Activated T-cell treated with anti-CD3 and anti-CD28 coated beads for 48 hours (primary cell): ENCODE results near the gene PITPNC1.
"Not testable (repeated sequence)": the region's sequence is repeated elsewhere in the genome, so short reads cannot be mapped to it uniquely, and the experiment has no call there.

Source experiments
- DNase-seq: peaks from one replicate; pipeline ENCODE4 v3.0.0-alpha.2; 2020; ENCODE audit warnings: low read depth

The PITPNC1 gene

GRCh38 chr17:67401106-67401505, 24.0 kb downstream of the PITPNC1 start:
- DNase-seq: no peak

- no peak for DNase-seq
Measured at GRCh38 chr17:67401598-67402504, 24.8 kb downstream of the PITPNC1 start.

- DNase-seq: no peak
Measured at GRCh38 chr17:67403065-67403464, 26.0 kb downstream of the PITPNC1 start.

GRCh38 chr17:67403483-67403882, 26.4 kb downstream of the PITPNC1 start:
- DNase-seq: no peak

GRCh38 chr17:67408455-67408830, 31.4 kb downstream of the PITPNC1 start:
- DNase-seq: not testable (repeated sequence)

GRCh38 chr17:67411397-67411796, 34.3 kb downstream of the PITPNC1 start:
- DNase-seq: no peak

- no peak for DNase-seq
Measured at GRCh38 chr17:67412032-67412431, 35.0 kb downstream of the PITPNC1 start.

GRCh38 chr17:67412941-67413340, 35.9 kb downstream of the PITPNC1 start:
- no peak for DNase-seq

GRCh38 chr17:67413388-67413787, 36.3 kb downstream of the PITPNC1 start:
- DNase-seq: no peak

- DNase-seq: no peak
Measured at GRCh38 chr17:67414130-67414529, 37.0 kb downstream of the PITPNC1 start.

- DNase-seq: no peak
Measured at GRCh38 chr17:67414559-67414958, 37.5 kb downstream of the PITPNC1 start.

- DNase-seq: no peak
Measured at GRCh38 chr17:67415291-67415690, 38.2 kb downstream of the PITPNC1 start.

GRCh38 chr17:67417507-67417906, 40.4 kb downstream of the PITPNC1 start:
- DNase-seq: no peak

GRCh38 chr17:67420994-67421393, 43.9 kb downstream of the PITPNC1 start:
- DNase-seq: no peak

- DNase-seq: no peak
Measured at GRCh38 chr17:67421869-67422273, 44.8 kb downstream of the PITPNC1 start.

- DNase-seq: not testable (repeated sequence)
Measured at GRCh38 chr17:67422296-67422695, 45.2 kb downstream of the PITPNC1 start.

- no peak for DNase-seq
Measured at GRCh38 chr17:67422897-67423296, 45.8 kb downstream of the PITPNC1 start.

- DNase-seq: no peak
Measured at GRCh38 chr17:67425571-67426160, 48.6 kb downstream of the PITPNC1 start.

GRCh38 chr17:67427424-67427823, 50.3 kb downstream of the PITPNC1 start:
- no peak for DNase-seq

- not testable (repeated sequence) for DNase-seq
Measured at GRCh38 chr17:67430515-67430914, 53.4 kb downstream of the PITPNC1 start.

GRCh38 chr17:67431249-67432015, 54.4 kb downstream of the PITPNC1 start:
- DNase-seq: no peak

GRCh38 chr17:67433248-67433924, 56.3 kb downstream of the PITPNC1 start:
- no peak for DNase-seq
